ENCODE measurements around the gene HEG1. TPM values are rescaled to one million over a fixed set of nuclear protein-coding genes. Genes with fewer than 3 reads are reported as not detected.

Gene HEG1
- total and polyA plus RNA-seq, 7 donors = 0.92 to 61.6 (median 24.5) TPM

- Histone ChIP-seq H3K27me3 (no peaks in the 10 kb centered on the region), H3K4me1 (no peaks in the 10 kb centered on the region), H3K36me3 (peaks cover 26 to 100% (median 50%) of the 10 kb centered on the region in 4 donors), H3K9me3 (no peaks in the 10 kb centered on the region), H3K4me3 (no peak overlapping the region), H3K27ac (no peak overlapping the region)
- TF ChIP-seq POLR2A (IDR thresholded peaks at IDR 0.05) (no peak), EP300 (IDR thresholded peaks at IDR 0.05) (no peak), CTCF (IDR thresholded peaks at IDR 0.05) (no peak), POLR2AphosphoS5 (IDR thresholded peaks at IDR 0.05) (no peak)
- DNase-seq = no peak
- WGBS, 2 donors = 90 to 91% methylated on average over 19 of the region's 19 CpGs
- intact Hi-C loops (cut with DNase I) = no loop called here
Measured at GRCh38 chr3:125014570-125015179, 41.1 kb downstream of the HEG1 start.

- intact Hi-C loops (cut with DNase I) = no loop called here
- Histone ChIP-seq H3K36me3 (peaks cover 27 to 100% (median 51%) of the 10 kb centered on the region in 4 donors), H3K27ac (no peak overlapping the region), H3K9me3 (no peaks in the 10 kb centered on the region), H3K4me3 (no peak overlapping the region), H3K27me3 (no peaks in the 10 kb centered on the region), H3K4me1 (no peaks in the 10 kb centered on the region)
- DNase-seq = no peak
- WGBS, 2 donors = 90% methylated on average over 1 of the region's 1 CpG
- TF ChIP-seq POLR2A (IDR thresholded peaks at IDR 0.05) = no peak
- TF ChIP-seq CTCF (IDR thresholded peaks at IDR 0.05) = no peak
- no peak for TF ChIP-seq EP300 (IDR thresholded peaks at IDR 0.05)
- no peak for TF ChIP-seq POLR2AphosphoS5 (IDR thresholded peaks at IDR 0.05)
Measured at GRCh38 chr3:125013095-125013494, 42.7 kb downstream of the HEG1 start.

- no peak for TF ChIP-seq POLR2A (IDR thresholded peaks at IDR 0.05)
- no peak for TF ChIP-seq CTCF (IDR thresholded peaks at IDR 0.05)
- no peak for TF ChIP-seq EP300 (IDR thresholded peaks at IDR 0.05)
- TF ChIP-seq POLR2AphosphoS5 (IDR thresholded peaks at IDR 0.05) = no peak
- intact Hi-C loops (cut with DNase I) = no loop called here
- H3K27ac ChIP-seq = no peak overlapping the region
- no peaks in the 10 kb centered on the region for H3K4me1 ChIP-seq
- peaks cover 27 to 99% (median 57%) of the 10 kb centered on the region in 4 donors for H3K36me3 ChIP-seq
- no peaks in the 10 kb centered on the region for H3K27me3 ChIP-seq
- WGBS, 2 donors = 78 to 85% methylated on average over 7 of the region's 7 CpGs
- H3K9me3 ChIP-seq = no peaks in the 10 kb centered on the region
- no peak for DNase-seq
- no peak overlapping the region for H3K4me3 ChIP-seq
Measured at GRCh38 chr3:125011941-125012340, 43.9 kb downstream of the HEG1 start.

DNA sequence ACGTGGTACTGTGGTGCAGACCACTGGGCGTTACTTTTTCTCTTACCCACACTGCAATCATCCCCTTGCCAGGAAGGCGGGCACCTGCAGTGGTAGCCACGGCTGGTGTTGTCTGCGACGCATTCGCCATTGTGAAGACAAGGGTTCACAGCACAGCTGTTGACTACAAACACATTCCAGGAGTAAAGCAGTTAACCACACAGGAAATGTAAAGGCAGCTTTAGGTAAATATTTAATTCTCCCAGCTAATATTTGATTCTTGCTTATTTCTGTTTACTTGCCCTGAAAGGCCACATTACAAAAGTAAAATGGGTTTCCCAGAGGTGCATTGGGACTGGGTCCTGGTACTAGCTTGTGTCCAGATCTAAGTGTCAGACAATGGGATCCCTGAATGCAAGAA lies 45.4 kb downstream of the HEG1 start:
- no peak for DNase-seq
- H3K4me1 ChIP-seq = peaks cover 0 to 10% (median 5%) of the 10 kb centered on the region in 4 donors
- no peak overlapping the region for H3K4me3 ChIP-seq
- H3K27me3 ChIP-seq = no peaks in the 10 kb centered on the region
- H3K36me3 ChIP-seq = peaks cover 27 to 97% (median 60%) of the 10 kb centered on the region in 4 donors
- no peak for TF ChIP-seq POLR2AphosphoS5 (IDR thresholded peaks at IDR 0.05)
- no peak for TF ChIP-seq EP300 (IDR thresholded peaks at IDR 0.05)
- TF ChIP-seq CTCF (IDR thresholded peaks at IDR 0.05) = no peak
- no peaks in the 10 kb centered on the region for H3K9me3 ChIP-seq
- no peak overlapping the region for H3K27ac ChIP-seq
- 69% methylated on average over 7 of the region's 7 CpGs for WGBS, 2 donors
- intact Hi-C loops (cut with DNase I) = no loop called here

DNA sequence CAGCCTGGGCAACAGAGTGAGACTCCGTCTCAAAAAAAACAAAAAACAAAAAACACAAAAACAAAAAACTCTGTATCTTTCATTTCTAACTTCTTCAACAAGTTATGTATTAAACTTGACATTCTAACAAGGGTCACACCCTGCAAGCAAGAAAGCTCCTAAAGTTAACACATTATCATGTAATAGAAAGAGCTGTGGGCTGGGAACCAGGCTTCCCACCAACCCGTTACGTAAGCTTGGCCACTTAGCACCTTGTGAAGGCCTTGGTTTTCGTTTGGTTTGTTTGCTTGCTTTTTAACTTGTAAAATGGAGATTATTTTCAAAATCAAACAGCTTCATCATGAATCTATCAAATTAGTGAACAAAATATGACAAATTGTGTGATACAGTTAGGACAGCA lies 47.0 kb downstream of the HEG1 start:
- Histone ChIP-seq H3K4me3 (no peak overlapping the region), H3K9me3 (no peaks in the 10 kb centered on the region), H3K27ac (no peak overlapping the region), H3K27me3 (no peaks in the 10 kb centered on the region), H3K36me3 (peaks cover 23 to 91% (median 48%) of the 10 kb centered on the region in 4 donors), H3K4me1 (peaks cover 0 to 26% (median 21%) of the 10 kb centered on the region in 4 donors)
- WGBS, 2 donors = 85 to 90% methylated on average over 4 of the region's 4 CpGs
- intact Hi-C loops (cut with DNase I) = no loop called here
- no peak for DNase-seq
- no peak for TF ChIP-seq EP300 (IDR thresholded peaks at IDR 0.05)

All from sigmoid colon (tissue), 7 donors.